ENCODE data around the gene GMDS. TPM values are rescaled to one million over a fixed set of nuclear protein-coding genes. Genes with fewer than 3 reads are reported as not detected.

The GMDS gene
- total and polyA plus RNA-seq, 5 donors = 8.1 to 13.5 (median 12.6) TPM

DNA sequence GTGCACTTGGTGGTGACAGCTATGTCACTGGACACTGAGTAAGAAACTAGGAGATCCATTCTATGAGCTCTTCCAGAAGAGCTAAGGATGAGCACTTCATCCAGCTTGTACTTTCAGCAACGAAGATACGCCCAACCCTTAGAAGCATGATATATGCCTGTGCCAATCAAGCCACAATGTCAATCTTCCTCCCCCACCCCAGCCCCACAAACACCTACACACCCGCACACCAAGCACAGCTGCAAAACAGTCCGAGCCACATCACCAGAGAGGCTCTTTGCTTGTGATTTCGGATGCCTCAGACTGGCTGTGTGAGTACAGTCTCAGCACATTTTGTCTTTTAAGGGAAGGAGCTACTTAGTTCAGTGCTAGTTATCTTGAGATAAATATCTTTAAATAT lies 375.2 kb downstream of the GMDS start:
- Histone ChIP-seq H3K27me3 (ENCODE audit: control insufficient read depth, insufficient read depth) (no peaks in the 10 kb centered on the region), H3K4me3 (ENCODE audit: low read length) (no peak overlapping the region), H3K27ac (ENCODE audit: low read length) (no peak overlapping the region), H3K4me1 (ENCODE audit: control insufficient read depth, insufficient read depth, low read length) (peaks cover 4% of the 10 kb centered on the region), H3K9me3 (ENCODE audit: control insufficient read depth, low read length) (no peaks in the 10 kb centered on the region)
- DNase-seq (no peak), ATAC-seq (no peak)
- intact Hi-C loops (cut with DNase I) = no loop called here
- WGBS = 86% methylated on average over 5 of the region's 5 CpGs

DNA sequence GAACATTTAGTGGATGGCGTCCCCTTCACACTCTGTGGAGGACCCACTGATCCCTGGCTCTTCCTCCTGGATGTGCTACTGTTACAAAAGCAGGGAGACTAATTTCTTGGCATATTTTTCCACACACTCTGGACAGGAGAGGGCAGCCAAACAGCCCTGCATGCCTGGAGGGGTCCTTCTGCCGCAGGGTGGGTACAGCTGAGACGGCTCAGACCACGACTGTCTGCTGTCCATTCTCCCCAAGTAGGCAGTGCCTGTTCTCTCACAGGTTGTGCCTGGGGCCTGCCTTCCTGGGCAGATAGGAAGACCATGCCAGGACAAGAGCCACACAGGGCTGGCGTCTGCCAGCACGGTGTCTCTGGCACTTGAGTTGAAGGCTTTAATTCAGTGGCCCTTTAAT lies 375.6 kb downstream of the GMDS start:
- intact Hi-C loops (cut with DNase I) = no loop called here
- Histone ChIP-seq H3K4me3 (ENCODE audit: low read length) (no peak overlapping the region), H3K27me3 (ENCODE audit: control insufficient read depth, insufficient read depth) (no peaks in the 10 kb centered on the region), H3K27ac (ENCODE audit: low read length) (no peak overlapping the region), H3K9me3 (ENCODE audit: control insufficient read depth, low read length) (no peaks in the 10 kb centered on the region), H3K4me1 (ENCODE audit: control insufficient read depth, insufficient read depth, low read length) (peaks cover 4% of the 10 kb centered on the region)
- DNase-seq (no peak), ATAC-seq (no peak)
- WGBS = 93% methylated on average over 6 of the region's 6 CpGs

DNA sequence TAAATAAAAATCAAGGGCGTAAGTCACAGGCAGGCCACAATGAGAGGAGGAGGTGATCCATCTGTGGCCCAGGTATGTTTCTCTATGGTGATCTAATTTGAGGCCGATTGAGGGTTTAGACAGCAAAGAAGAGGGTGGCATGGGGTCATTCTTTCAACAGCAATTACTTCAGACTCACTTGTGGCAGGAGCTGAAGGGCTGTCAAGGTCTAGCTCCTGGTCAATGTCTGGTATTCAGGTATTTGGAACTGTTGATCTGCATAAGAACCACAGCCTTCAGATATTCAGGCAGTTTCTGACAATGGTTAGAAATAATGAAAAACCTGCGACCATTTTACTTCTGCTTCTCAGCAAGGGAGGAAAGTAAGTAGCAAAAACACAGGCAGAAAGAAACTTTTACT lies 376.1 kb downstream of the GMDS start:
- Histone ChIP-seq H3K4me3 (ENCODE audit: low read length) (no peak overlapping the region), H3K27me3 (ENCODE audit: control insufficient read depth, insufficient read depth) (no peaks in the 10 kb centered on the region), H3K4me1 (ENCODE audit: control insufficient read depth, insufficient read depth, low read length) (peaks cover 4% of the 10 kb centered on the region), H3K9me3 (ENCODE audit: control insufficient read depth, low read length) (no peaks in the 10 kb centered on the region), H3K27ac (ENCODE audit: low read length) (no peak overlapping the region)
- WGBS = 92% methylated on average over 3 of the region's 3 CpGs
- DNase-seq (no peak), ATAC-seq (no peak)
- intact Hi-C loops (cut with DNase I) = no loop called here

DNA sequence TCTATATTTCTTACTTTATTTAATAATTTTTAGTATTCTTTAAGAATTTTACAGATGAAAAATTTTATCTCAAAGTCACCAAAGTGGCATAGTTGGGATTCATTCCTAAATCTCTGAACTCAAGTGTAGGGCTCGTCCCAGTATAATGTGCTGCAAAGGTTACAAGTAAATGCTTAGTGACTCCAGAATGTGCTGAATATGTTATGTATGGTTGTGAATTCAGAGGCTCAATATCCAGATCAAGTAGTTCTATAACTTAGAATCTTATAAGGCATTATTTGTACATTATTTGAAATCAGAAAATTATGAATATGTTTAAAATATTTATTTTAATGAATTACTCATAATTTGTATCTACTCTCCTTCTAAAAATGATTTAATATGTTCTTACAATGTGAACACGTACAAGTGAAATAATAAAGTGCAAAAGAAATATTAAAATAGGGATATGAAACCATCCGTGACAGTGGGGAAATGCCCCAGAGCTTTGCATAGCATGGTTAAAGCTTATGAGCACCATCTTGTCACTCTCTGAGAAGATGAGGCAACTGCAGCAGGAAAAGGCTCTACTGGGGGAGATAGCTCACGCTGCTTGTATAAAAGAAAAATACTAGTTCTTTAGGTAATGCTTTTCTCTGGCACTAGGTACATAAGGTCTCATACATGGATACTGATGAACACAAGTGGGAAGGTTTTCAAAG lies 376.7 kb downstream of the GMDS start:
- no peak overlapping the region for H3K27ac ChIP-seq (ENCODE audit: low read length)
- peaks cover 2% of the 10 kb centered on the region for H3K4me1 ChIP-seq (ENCODE audit: control insufficient read depth, insufficient read depth, low read length)
- no peak overlapping the region for H3K4me3 ChIP-seq (ENCODE audit: low read length)
- no peak for DNase-seq
- H3K9me3 ChIP-seq (ENCODE audit: control insufficient read depth, low read length) = no peaks in the 10 kb centered on the region
- WGBS = 96% methylated on average over 4 of the region's 4 CpGs
- no peaks in the 10 kb centered on the region for H3K27me3 ChIP-seq (ENCODE audit: control insufficient read depth, insufficient read depth)
- intact Hi-C loops (cut with DNase I) = no loop called here
- no peak for ATAC-seq

DNA sequence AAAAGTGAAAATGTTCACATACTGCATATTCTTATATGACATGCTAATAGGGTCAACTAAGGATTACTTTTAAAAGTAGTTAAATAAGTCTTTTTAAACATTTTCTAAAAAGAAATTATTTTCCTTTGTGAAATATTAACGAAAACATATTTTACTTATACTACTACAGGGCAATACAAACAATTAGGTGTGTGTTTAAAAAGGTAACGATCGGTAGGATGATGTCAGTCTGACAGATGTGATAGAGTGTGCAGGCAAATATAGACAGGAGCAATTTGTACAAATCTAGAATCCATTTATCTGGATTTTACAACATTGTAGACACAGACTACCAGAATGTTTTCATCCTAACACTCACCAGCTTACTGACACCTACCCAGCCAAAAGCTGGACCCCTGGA lies 378.2 kb downstream of the GMDS start:
- ATAC-seq (no peak), DNase-seq (no peak)
- no peaks in the 10 kb centered on the region for H3K9me3 ChIP-seq (ENCODE audit: control insufficient read depth, low read length)
- intact Hi-C loops (cut with DNase I) = no loop called here
- no peak overlapping the region for H3K4me3 ChIP-seq (ENCODE audit: low read length)
- H3K27ac ChIP-seq (ENCODE audit: low read length) = no peak overlapping the region
- peaks cover 2% of the 10 kb centered on the region for H3K4me1 ChIP-seq (ENCODE audit: control insufficient read depth, insufficient read depth, low read length)
- 96% methylated on average over 3 of the region's 3 CpGs for whole genome bisulfite sequencing
- no peaks in the 10 kb centered on the region for H3K27me3 ChIP-seq (ENCODE audit: control insufficient read depth, insufficient read depth)

DNA sequence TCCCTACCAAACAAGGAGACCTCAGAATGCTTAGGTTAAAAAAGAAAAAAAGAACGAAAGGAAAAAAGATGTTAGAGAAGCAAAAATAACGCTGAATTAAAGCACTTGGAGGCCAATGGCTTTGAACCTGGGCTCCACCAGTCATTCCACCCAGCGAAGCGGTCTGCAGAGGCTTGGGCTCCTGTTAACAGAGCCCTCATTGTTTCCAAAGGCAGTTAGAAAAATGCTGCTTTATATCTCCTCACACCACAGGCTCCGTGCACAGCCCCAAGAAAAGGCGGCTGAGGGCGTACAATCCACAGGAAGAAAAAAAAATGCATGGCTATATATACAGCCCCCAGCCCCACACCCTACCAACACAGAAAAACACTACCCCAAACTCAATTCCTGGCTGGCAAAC lies 379.8 kb downstream of the GMDS start:
- H3K27me3 ChIP-seq (ENCODE audit: control insufficient read depth, insufficient read depth) = no peaks in the 10 kb centered on the region
- H3K9me3 ChIP-seq (ENCODE audit: control insufficient read depth, low read length) = no peaks in the 10 kb centered on the region
- intact Hi-C loops (cut with DNase I) = no loop called here
- H3K4me1 ChIP-seq (ENCODE audit: control insufficient read depth, insufficient read depth, low read length) = no peaks in the 10 kb centered on the region
- H3K27ac ChIP-seq (ENCODE audit: low read length) = no peak overlapping the region
- H3K4me3 ChIP-seq (ENCODE audit: low read length) = no peak overlapping the region
- 68% methylated on average over 7 of the region's 7 CpGs for WGBS
- peak; percentile 31 to 40 for ATAC-seq
- DNase-seq = no peak

DNA sequence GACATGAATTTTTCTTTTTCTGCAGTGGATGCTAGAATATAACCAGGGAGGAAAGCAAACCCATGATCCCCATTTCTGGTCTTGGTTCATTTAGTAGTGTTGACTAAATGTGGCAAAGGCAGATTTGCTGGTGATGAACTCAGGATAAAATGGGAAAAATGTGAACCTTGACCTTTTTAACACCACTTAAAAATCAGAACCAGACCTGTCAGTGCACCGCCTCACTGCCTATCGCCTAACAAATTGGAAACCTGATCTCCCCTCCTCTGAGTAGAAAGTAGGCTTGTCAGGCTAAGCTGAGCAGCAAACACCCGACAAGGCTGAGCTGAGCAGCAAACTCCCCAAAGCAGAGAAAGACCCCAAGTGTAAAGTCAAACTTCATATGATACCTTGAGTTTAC lies 380.9 kb downstream of the GMDS start:
- no peaks in the 10 kb centered on the region for H3K27me3 ChIP-seq (ENCODE audit: control insufficient read depth, insufficient read depth)
- DNase-seq (no peak), ATAC-seq (no peak)
- H3K9me3 ChIP-seq (ENCODE audit: control insufficient read depth, low read length) = no peaks in the 10 kb centered on the region
- no peaks in the 10 kb centered on the region for H3K4me1 ChIP-seq (ENCODE audit: control insufficient read depth, insufficient read depth, low read length)
- no peak overlapping the region for H3K4me3 ChIP-seq (ENCODE audit: low read length)
- intact Hi-C loops (cut with DNase I) = no loop called here
- WGBS = 93% methylated on average over 3 of the region's 3 CpGs
- H3K27ac ChIP-seq (ENCODE audit: low read length) = no peak overlapping the region

DNA sequence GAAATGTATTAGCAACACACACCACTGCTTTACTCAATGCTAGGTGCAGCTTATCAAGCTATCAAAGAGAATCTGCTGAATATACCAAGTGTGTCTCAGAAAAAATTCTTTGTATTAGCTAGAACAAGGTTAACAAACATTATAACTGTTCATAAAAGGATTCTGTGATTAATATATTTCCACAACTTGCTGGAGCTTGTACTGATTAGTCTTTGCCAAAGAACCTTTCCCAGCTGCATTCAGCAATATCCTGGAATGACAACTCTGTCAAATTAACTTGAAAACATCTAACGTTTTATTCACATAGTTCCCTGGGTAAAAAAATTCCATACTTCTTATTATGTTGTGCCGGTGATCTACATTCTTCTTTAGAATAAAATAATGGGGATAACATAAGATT lies 383.0 kb downstream of the GMDS start:
- WGBS = 56% methylated on average over 2 of the region's 2 CpGs

DNA sequence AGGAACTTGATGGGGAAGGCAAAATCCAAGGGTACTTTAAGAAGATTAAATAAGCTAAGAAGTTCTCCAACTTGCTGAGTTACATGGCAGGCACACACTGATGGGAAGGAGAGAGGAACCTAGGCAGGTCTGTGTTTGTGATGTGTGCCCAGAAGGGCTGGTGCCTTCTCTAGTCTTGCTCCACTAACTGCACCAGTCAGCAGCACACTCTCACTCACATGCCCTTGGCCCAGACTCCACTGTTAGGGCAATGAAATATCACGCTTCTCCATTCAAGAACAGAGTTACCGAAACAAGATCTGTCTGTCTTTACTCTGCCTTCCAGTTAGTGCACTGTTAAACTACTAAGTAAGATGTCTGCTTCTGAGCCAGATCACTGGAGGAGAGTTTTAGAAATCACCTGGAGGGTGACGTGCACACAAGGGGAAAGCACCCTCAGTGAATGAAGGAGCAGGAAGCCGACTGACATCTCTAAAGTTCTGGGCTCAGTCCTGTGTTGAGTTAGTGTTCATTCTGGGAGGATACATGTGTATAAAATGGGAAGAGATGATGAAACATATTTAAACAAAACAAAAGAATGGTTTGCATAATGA lies 384.6 kb downstream of the GMDS start:
- Histone ChIP-seq H3K4me1 (ENCODE audit: control insufficient read depth, insufficient read depth, low read length) (peaks cover 3% of the 10 kb centered on the region), H3K9me3 (ENCODE audit: control insufficient read depth, low read length) (no peaks in the 10 kb centered on the region), H3K27ac (ENCODE audit: low read length) (no peak overlapping the region), H3K4me3 (ENCODE audit: low read length) (no peak overlapping the region), H3K27me3 (ENCODE audit: control insufficient read depth, insufficient read depth) (no peaks in the 10 kb centered on the region)
- DNase-seq (no peak), ATAC-seq (no peak)
- WGBS = 98% methylated on average over 4 of the region's 4 CpGs
- intact Hi-C loops (cut with DNase I) = no loop called here

More for the DNA sequence above, 383.0 kb downstream of the GMDS start:
- H3K4me3 ChIP-seq (ENCODE audit: low read length) = no peak overlapping the region
- H3K4me1 ChIP-seq (ENCODE audit: control insufficient read depth, insufficient read depth, low read length) = no peaks in the 10 kb centered on the region
- ATAC-seq (no peak), DNase-seq (no peak)
- H3K27me3 ChIP-seq (ENCODE audit: control insufficient read depth, insufficient read depth) = no peaks in the 10 kb centered on the region
- intact Hi-C loops (cut with DNase I) = no loop called here
- H3K27ac ChIP-seq (ENCODE audit: low read length) = no peak overlapping the region
- H3K9me3 ChIP-seq (ENCODE audit: control insufficient read depth, low read length) = no peaks in the 10 kb centered on the region

DNA sequence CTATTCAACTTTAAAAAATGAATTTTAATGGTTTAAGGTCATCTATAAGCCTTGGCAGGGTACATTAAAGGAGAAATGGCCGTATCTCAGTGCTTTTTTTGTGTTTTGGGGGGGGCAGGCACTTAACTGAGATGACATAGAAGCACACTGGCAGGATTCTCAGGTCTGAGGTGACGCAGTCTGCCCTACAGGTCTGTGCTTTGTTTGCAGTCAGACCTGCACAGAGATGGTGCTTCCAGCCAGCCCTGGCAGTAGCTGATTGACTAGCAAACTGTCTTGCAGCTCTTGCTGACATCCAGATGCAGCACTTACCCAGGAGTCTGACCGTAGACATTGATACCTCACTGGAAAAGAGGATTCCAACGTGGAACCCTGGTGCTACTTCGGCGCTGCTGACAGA lies 386.5 kb downstream of the GMDS start:
- Histone ChIP-seq H3K4me3 (ENCODE audit: low read length) (no peak overlapping the region), H3K9me3 (ENCODE audit: control insufficient read depth, low read length) (no peaks in the 10 kb centered on the region), H3K27me3 (ENCODE audit: control insufficient read depth, insufficient read depth) (no peaks in the 10 kb centered on the region), H3K27ac (ENCODE audit: low read length) (no peak overlapping the region), H3K4me1 (ENCODE audit: control insufficient read depth, insufficient read depth, low read length) (peaks cover 3% of the 10 kb centered on the region)
- 94% methylated on average over 6 of the region's 6 CpGs for WGBS
- ATAC-seq (no peak), DNase-seq (no peak)
- intact Hi-C loops (cut with DNase I) = no loop called here

DNA sequence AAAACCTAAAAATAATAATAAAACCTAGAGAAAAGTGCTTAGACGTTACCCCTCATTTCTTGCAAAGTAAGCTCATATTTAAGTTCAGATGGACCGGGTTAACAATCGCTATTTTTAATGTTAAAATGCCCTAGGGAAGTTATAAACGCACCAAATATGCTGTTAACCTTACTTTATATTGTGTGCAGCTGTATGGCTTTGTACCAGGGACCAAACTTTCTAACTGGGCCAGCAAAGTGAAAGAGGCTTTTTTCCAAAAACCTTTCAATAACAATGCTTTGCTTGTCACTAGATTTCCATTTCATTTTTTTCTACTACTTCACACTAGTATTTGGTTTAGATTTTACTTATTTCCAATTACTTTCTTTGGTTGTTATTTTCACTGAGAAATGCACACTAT lies 387.2 kb downstream of the GMDS start:
- DNase-seq = no peak
- H3K4me3 ChIP-seq (ENCODE audit: low read length) = no peak overlapping the region
- no peaks in the 10 kb centered on the region for H3K27me3 ChIP-seq (ENCODE audit: control insufficient read depth, insufficient read depth)
- peaks cover 3% of the 10 kb centered on the region for H3K4me1 ChIP-seq (ENCODE audit: control insufficient read depth, insufficient read depth, low read length)
- WGBS = 38% methylated on average over 4 of the region's 4 CpGs
- no peak for ATAC-seq
- intact Hi-C loops (cut with DNase I) = no loop called here
- no peaks in the 10 kb centered on the region for H3K9me3 ChIP-seq (ENCODE audit: control insufficient read depth, low read length)
- H3K27ac ChIP-seq (ENCODE audit: low read length) = no peak overlapping the region

DNA sequence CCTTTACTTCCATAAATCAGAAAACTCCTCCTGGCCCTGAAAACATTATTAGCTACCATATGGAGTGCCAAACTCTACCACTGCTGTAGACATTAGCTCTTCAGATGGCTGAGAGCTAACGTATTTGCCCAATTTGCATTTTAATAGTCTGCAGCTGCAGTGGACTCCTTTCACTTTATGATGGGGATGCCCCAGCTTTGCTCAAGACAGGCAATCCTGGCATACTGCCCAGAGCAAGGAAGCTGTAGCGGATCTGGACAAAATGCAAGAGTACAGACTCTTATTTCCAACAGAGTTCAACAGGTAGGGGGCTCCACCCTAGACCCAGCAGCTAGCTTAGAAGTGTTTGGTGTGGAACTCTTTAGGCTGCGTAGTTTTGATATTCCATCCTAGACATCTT lies 389.0 kb downstream of the GMDS start:
- WGBS = 66% methylated on average over 3 of the region's 3 CpGs
- Histone ChIP-seq H3K27ac (ENCODE audit: low read length) (no peak overlapping the region), H3K4me3 (ENCODE audit: low read length) (no peak overlapping the region), H3K4me1 (ENCODE audit: control insufficient read depth, insufficient read depth, low read length) (peaks cover 3% of the 10 kb centered on the region), H3K9me3 (ENCODE audit: control insufficient read depth, low read length) (no peaks in the 10 kb centered on the region), H3K27me3 (ENCODE audit: control insufficient read depth, insufficient read depth) (no peaks in the 10 kb centered on the region)
- intact Hi-C loops (cut with DNase I) = no loop called here
- DNase-seq (peak in 2 of 3 donors; percentile 32 to 64), ATAC-seq (peak in 1 of 2 donors; percentile 39)
